Measurements from ENCODE around the gene TRERF1. TPM values are rescaled to one million over a fixed set of nuclear protein-coding genes. Genes with fewer than 3 reads are reported as not detected.
A peak's percentile ranks its signal among the peaks of the same experiment; 100 is the strongest.
"Not testable (repeated sequence)": the region's sequence is repeated elsewhere in the genome, so short reads cannot be mapped to it uniquely, and the experiment has no call there.

The TRERF1 gene
- total and polyA plus RNA-seq, 5 donors from 2014 or later = 2.3 to 55.7 (median 4.7) TPM

DNA sequence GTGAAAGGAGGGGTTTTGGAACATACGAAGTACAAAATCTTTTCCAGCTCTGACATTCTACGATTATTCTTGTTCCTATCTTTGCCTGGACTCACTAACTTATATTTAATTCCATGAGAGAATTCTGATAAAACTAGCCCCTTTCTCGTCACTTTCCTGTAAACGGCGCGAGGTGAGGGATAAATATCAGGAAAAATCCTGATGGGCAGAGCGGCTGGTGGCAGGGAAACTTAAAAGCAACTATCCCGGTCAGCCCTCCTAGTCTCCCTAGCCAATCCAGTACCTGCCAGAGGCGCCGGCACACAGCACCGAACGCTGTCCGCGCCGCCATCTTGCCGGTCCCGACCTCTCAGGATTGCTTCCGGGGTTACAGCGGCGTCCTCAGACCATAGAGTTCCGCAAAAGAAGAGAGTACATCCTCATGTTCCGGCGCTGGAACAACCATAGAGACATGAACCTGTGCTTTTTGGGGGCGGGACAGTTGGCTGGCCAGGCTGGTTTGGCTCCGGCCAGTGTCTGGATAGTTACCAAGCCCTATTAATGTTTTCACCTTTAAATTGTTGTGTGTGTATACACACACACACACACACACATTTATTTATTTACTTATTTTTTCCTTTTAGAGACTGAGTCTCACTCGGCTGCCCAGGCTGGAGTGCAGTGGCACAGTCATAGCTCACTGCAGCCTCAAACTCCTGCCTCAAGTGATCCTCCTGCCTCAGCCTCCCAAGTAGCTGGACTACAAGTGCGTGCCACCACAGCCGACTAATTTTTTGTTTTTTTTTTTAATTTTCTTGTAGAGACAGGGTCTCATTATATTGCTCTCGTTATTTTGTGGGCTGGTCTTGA is 234.0 kb downstream of the TRERF1 start, which contains the start of gene MRPS10:
MRPS10 (minus strand) TSS at position 343 of the 849 bp plus-strand sequence; CDS start at position 331, 12 bp downstream.
- DNase-seq (peak; percentile 84 to 97 (median 90)), ATAC-seq (ENCODE audit: low read depth in 2 of 2) (peak; percentile 99 to 100)
- H3K27ac Mint-ChIP-seq = peak within 1 kb of the TSS; percentile 95 to 99 (median 97)
- H3K9me3 Mint-ChIP-seq = no peaks in the 10 kb centered on the region
- no peaks in the 10 kb centered on the region for H3K27me3 Mint-ChIP-seq
- H3K36me3 Mint-ChIP-seq = peaks cover 13% of the 10 kb centered on the region
- peaks cover 9 to 35% (median 18%) of the 10 kb centered on the region in 4 donors for H3K4me1 Mint-ChIP-seq
- Histone ChIP-seq H3K9me3 (ENCODE audit: control insufficient read depth in 2 of 2, low read length in 2 of 2) (no peaks in the 10 kb centered on the region), H3K27me3 (ENCODE audit: control insufficient read depth, insufficient read depth, low read length) (no peaks in the 10 kb centered on the region), H3K36me3 (ENCODE audit: control insufficient read depth, insufficient read depth, low read length) (peaks cover 14% of the 10 kb centered on the region), H3K4me1 (ENCODE audit: control insufficient read depth, insufficient read depth, low read length, poor library complexity, severe bottlenecking) (peaks cover 25% of the 10 kb centered on the region), H3K27ac (ENCODE audit: insufficient read depth, low read length, poor library complexity, severe bottlenecking) (peak within 1 kb of the TSS; percentile 76), H3K4me3 (ENCODE audit: low read depth, low read length) (peak within 1 kb of the TSS; percentile 98)
- H3K4me3 Mint-ChIP-seq = peak within 1 kb of the TSS; percentile 97 to 99 (median 99)

DNA sequence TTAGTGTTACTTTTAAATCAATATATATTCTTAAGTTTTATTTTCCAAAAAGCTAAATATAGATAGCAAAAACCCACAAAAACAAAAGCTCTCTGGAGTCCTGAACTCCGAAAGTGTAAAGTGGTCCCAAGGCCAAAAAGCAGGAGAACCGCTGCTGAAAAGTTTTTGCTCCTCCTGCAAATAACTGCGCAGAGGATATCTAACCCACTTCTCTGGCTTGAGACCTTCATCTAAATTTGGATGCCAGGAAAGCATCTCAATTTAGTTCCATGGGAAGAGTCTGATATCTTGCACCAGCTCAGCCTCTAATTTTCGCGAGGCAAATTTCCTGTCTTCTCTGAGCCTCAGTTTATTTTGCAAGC is 234.6 kb downstream of the TRERF1 start:
- Mint-ChIP-seq H3K4me1 (peaks cover 9 to 38% (median 20%) of the 10 kb centered on the region in 4 donors), H3K4me3 (peak overlapping the region; percentile 97 to 99 (median 99)), H3K27ac (peak overlapping the region; percentile 95 to 99 (median 97)), H3K9me3 (no peaks in the 10 kb centered on the region), H3K27me3 (no peaks in the 10 kb centered on the region), H3K36me3 (peaks cover 17% of the 10 kb centered on the region)
- peak overlapping the region; percentile 98 for H3K4me3 ChIP-seq (ENCODE audit: low read depth, low read length)
- H3K27me3 ChIP-seq (ENCODE audit: control insufficient read depth, insufficient read depth, low read length) = no peaks in the 10 kb centered on the region
- ATAC-seq (ENCODE audit: low read depth in 2 of 2) = no peak
- H3K27ac ChIP-seq (ENCODE audit: insufficient read depth, low read length, poor library complexity, severe bottlenecking) = peak overlapping the region; percentile 76
- peaks cover 20% of the 10 kb centered on the region for H3K36me3 ChIP-seq (ENCODE audit: control insufficient read depth, insufficient read depth, low read length)
- H3K9me3 ChIP-seq (ENCODE audit: control insufficient read depth in 2 of 2, low read length in 2 of 2) = no peaks in the 10 kb centered on the region
- peaks cover 25% of the 10 kb centered on the region for H3K4me1 ChIP-seq (ENCODE audit: control insufficient read depth, insufficient read depth, low read length, poor library complexity, severe bottlenecking)
- DNase-seq = no peak

DNA sequence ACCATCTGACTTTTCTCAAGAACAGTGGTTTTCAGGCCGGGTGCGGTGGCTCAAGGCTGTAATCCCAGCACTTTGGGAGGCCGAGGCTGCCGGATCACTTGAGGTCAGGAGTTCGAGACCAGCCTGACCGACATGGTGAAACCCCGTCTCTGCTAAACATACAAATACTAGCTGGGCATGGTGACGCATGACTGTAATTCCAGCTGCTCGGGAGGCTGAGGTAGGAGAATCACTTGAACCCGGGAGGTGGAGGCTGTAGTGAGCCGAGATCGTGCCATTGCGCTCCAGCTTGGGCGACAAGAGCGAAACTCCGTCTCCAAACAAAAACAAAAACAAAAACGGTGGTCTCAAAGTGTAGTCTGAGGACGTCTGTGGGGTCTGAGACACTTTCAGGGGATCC is 235.2 kb downstream of the TRERF1 start:
- not testable (repeated sequence) for H3K9me3 ChIP-seq (ENCODE audit: control insufficient read depth in 2 of 2, low read length in 2 of 2); H3K27ac Mint-ChIP-seq; H3K27me3 ChIP-seq (ENCODE audit: control insufficient read depth, insufficient read depth, low read length); H3K27ac ChIP-seq (ENCODE audit: insufficient read depth, low read length, poor library complexity, severe bottlenecking); ATAC-seq (ENCODE audit: low read depth in 2 of 2); DNase-seq; H3K9me3 Mint-ChIP-seq; H3K27me3 Mint-ChIP-seq
- Histone ChIP-seq H3K36me3 (ENCODE audit: control insufficient read depth, insufficient read depth, low read length) (peaks cover 27% of the 10 kb centered on the region), H3K4me1 (ENCODE audit: control insufficient read depth, insufficient read depth, low read length, poor library complexity, severe bottlenecking) (peaks cover 25% of the 10 kb centered on the region), H3K4me3 (ENCODE audit: low read depth, low read length) (peak overlapping the region; percentile 98)
- peak overlapping the region; percentile 68 to 99 (median 90) for H3K4me3 Mint-ChIP-seq
- H3K36me3 Mint-ChIP-seq = peaks cover 17% of the 10 kb centered on the region
- H3K4me1 Mint-ChIP-seq = peaks cover 9 to 38% (median 20%) of the 10 kb centered on the region in 4 donors

DNA sequence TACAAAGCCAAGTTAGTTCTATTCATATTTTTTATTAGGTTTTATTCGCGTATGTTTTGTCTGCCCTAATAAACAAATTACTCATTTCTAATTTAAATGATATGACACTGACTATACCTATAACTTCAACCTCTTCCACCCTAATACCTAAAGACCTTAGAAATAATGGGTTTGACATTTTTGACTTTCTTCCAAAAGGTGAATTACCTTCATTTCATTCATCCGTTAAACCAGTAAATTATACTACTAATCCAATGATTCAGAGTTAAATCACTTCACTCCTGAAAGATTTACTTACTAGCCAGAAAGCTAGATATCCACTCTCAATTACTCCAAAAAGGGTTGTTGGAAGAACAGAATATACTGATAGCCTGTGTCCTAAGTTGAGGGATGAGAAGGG is 239.3 kb downstream of the TRERF1 start:
- no peak for ATAC-seq (ENCODE audit: low read depth in 2 of 2)
- Histone ChIP-seq H3K27ac (ENCODE audit: insufficient read depth, low read length, poor library complexity, severe bottlenecking) (no peak overlapping the region), H3K9me3 (ENCODE audit: control insufficient read depth in 2 of 2, low read length in 2 of 2) (no peaks in the 10 kb centered on the region), H3K4me1 (ENCODE audit: control insufficient read depth, insufficient read depth, low read length, poor library complexity, severe bottlenecking) (peaks cover 20% of the 10 kb centered on the region), H3K4me3 (ENCODE audit: low read depth, low read length) (no peak overlapping the region), H3K36me3 (ENCODE audit: control insufficient read depth, insufficient read depth, low read length) (peaks cover 63% of the 10 kb centered on the region), H3K27me3 (ENCODE audit: control insufficient read depth, insufficient read depth, low read length) (no peaks in the 10 kb centered on the region)
- Mint-ChIP-seq H3K4me1 (peaks cover 6 to 29% (median 20%) of the 10 kb centered on the region in 4 donors), H3K4me3 (no peak overlapping the region), H3K27ac (no peak overlapping the region), H3K36me3 (peaks cover 29% of the 10 kb centered on the region), H3K27me3 (no peaks in the 10 kb centered on the region), H3K9me3 (no peaks in the 10 kb centered on the region)
- DNase-seq = no peak

DNA sequence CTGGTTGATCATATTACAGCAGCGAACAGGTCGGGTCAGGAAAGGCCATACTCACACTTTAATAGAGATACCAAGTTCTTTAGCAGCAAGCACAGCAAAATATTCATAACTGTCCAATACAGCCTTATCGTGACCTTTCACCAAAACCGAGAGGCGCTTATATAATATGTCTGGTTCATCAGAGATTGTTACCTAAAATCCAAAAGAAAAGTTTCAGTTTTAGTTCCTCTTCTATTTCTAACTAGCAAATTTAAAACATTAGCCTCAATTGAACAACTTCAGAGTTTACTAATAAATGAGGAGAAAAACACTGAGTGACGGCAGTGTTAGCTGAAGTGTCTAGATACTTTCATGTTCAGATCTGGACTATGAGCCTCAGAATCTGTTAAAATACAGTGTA is 240.0 kb downstream of the TRERF1 start:
- H3K36me3 ChIP-seq (ENCODE audit: control insufficient read depth, insufficient read depth, low read length) = peaks cover 66% of the 10 kb centered on the region

GRCh38 chr6:42210551-42210950 is 241.2 kb downstream of the TRERF1 start:
- Mint-ChIP-seq H3K27me3 (no peaks in the 10 kb centered on the region), H3K36me3 (peaks cover 30% of the 10 kb centered on the region), H3K9me3 (no peaks in the 10 kb centered on the region), H3K4me1 (peaks cover 6 to 18% (median 13%) of the 10 kb centered on the region in 4 donors), H3K27ac (no peak overlapping the region), H3K4me3 (no peak overlapping the region)
- ATAC-seq (ENCODE audit: low read depth in 2 of 2) (no peak), DNase-seq (no peak)
- Histone ChIP-seq H3K36me3 (ENCODE audit: control insufficient read depth, insufficient read depth, low read length) (peaks cover 72% of the 10 kb centered on the region), H3K4me3 (ENCODE audit: low read depth, low read length) (no peak overlapping the region), H3K27me3 (ENCODE audit: control insufficient read depth, insufficient read depth, low read length) (no peaks in the 10 kb centered on the region), H3K4me1 (ENCODE audit: control insufficient read depth, insufficient read depth, low read length, poor library complexity, severe bottlenecking) (peaks cover 7% of the 10 kb centered on the region), H3K27ac (ENCODE audit: insufficient read depth, low read length, poor library complexity, severe bottlenecking) (no peak overlapping the region), H3K9me3 (ENCODE audit: control insufficient read depth in 2 of 2, low read length in 2 of 2) (no peaks in the 10 kb centered on the region)

More for the DNA sequence above, 240.0 kb downstream of the TRERF1 start:
- Histone ChIP-seq H3K27me3 (ENCODE audit: control insufficient read depth, insufficient read depth, low read length) (no peaks in the 10 kb centered on the region), H3K9me3 (ENCODE audit: control insufficient read depth in 2 of 2, low read length in 2 of 2) (no peaks in the 10 kb centered on the region), H3K4me1 (ENCODE audit: control insufficient read depth, insufficient read depth, low read length, poor library complexity, severe bottlenecking) (peaks cover 12% of the 10 kb centered on the region), H3K4me3 (ENCODE audit: low read depth, low read length) (no peak overlapping the region), H3K27ac (ENCODE audit: insufficient read depth, low read length, poor library complexity, severe bottlenecking) (no peak overlapping the region)
- DNase-seq (no peak), ATAC-seq (ENCODE audit: low read depth in 2 of 2) (no peak)
- peaks cover 29% of the 10 kb centered on the region for H3K36me3 Mint-ChIP-seq
- no peak overlapping the region for H3K4me3 Mint-ChIP-seq
- H3K9me3 Mint-ChIP-seq = no peaks in the 10 kb centered on the region
- H3K27ac Mint-ChIP-seq = no peak overlapping the region
- H3K27me3 Mint-ChIP-seq = no peaks in the 10 kb centered on the region
- H3K4me1 Mint-ChIP-seq = peaks cover 6 to 26% (median 18%) of the 10 kb centered on the region in 4 donors

- H3K36me3 Mint-ChIP-seq = peaks cover 24% of the 10 kb centered on the region
Observed at GRCh38 chr6:42207559-42207958, 244.2 kb downstream of the TRERF1 start.

More at GRCh38 chr6:42207559-42207958, 244.2 kb downstream of the TRERF1 start:
- H3K9me3 Mint-ChIP-seq; ATAC-seq (ENCODE audit: low read depth in 2 of 2); H3K9me3 ChIP-seq (ENCODE audit: control insufficient read depth in 2 of 2, low read length in 2 of 2); H3K4me3 ChIP-seq (ENCODE audit: low read depth, low read length); H3K27me3 Mint-ChIP-seq; H3K27me3 ChIP-seq (ENCODE audit: control insufficient read depth, insufficient read depth, low read length); H3K4me3 Mint-ChIP-seq; H3K4me1 Mint-ChIP-seq; H3K27ac Mint-ChIP-seq; DNase-seq; H3K4me1 ChIP-seq (ENCODE audit: control insufficient read depth, insufficient read depth, low read length, poor library complexity, severe bottlenecking); H3K27ac ChIP-seq (ENCODE audit: insufficient read depth, low read length, poor library complexity, severe bottlenecking): not testable (repeated sequence)
- H3K36me3 ChIP-seq (ENCODE audit: control insufficient read depth, insufficient read depth, low read length) = peaks cover 66% of the 10 kb centered on the region

Data from CD4-positive, CD25-positive, alpha-beta regulatory T cell (primary cell).